ENCODE measurements around the gene PNPLA7. TPM values are rescaled to one million over a fixed set of nuclear protein-coding genes. Genes with fewer than 3 reads are reported as not detected.
A peak's percentile ranks its signal among the peaks of the same experiment; 100 is the strongest.

Gene PNPLA7
- total RNA-seq, 1 experiment from 2014 or later = 0.90 TPM

DNA sequence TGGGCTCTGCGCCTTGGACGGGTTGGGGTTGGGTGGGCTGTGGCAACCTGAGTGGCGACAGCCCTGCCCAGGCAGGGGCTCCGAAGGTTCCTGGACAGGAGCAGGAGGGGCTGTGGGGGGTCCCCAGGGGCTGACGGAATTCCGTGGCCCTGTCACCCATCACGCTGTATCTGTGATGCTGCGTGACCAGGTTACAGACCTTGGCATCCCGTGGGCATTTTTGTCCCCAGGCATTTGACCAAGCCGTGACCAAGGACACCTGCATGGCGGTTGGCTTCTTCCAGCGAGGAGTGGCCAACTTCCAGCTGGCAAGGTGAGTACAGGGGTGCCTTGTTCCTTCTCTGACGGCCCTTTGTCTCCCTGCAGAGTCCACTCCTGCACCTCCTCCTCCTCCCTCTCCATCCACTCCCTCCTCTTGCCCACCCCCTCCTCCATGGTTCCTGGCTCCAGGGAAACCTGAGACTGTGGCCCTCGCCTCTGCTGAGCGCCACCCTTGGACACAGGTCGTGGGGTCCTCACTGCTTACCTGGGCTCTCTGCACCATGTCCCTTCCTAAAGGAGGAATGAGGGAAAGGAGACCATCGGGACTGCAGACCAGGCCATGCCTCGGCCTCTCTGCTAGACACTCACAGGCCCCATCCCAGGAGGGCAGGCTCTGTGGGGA, 124.1 kb downstream of the PNPLA7 start:
- Histone ChIP-seq H3K27me3 (replicated peaks; ENCODE audit: insufficient read depth, low read depth, low read length, poor library complexity) (no peaks in the 10 kb centered on the region), H3K9me3 (ENCODE audit: low read depth, low read length, poor library complexity, severe bottlenecking) (no peaks in the 10 kb centered on the region), H3K27ac (ENCODE audit: low read depth, low read length, poor library complexity, severe bottlenecking) (no peak overlapping the region), H3K4me1 (ENCODE audit: insufficient read depth, low read length, poor library complexity, severe bottlenecking) (no peaks in the 10 kb centered on the region), H3K4me3 (ENCODE audit: low read depth, low read length, poor library complexity, severe bottlenecking) (no peak overlapping the region), H3K36me3 (ENCODE audit: insufficient read depth, low read length, poor library complexity, severe bottlenecking) (no peaks in the 10 kb centered on the region)
- intact Hi-C loops (cut with micrococcal nuclease; ENCODE audit: unreplicated experiment) = no loop called here
- no peak for DNase-seq (ENCODE audit: low spot score)
- ChIA-PET POLR2A (ENCODE audit: low non-redundant PET) (no interaction called here), CTCF (no interaction called here)
- no peak for TF ChIP-seq EZH2 (IDR thresholded peaks at IDR 0.05; ENCODE audit: borderline replicate concordance, low read depth, low read length, poor library complexity, severe bottlenecking)
- TF ChIP-seq, protein P1, sequence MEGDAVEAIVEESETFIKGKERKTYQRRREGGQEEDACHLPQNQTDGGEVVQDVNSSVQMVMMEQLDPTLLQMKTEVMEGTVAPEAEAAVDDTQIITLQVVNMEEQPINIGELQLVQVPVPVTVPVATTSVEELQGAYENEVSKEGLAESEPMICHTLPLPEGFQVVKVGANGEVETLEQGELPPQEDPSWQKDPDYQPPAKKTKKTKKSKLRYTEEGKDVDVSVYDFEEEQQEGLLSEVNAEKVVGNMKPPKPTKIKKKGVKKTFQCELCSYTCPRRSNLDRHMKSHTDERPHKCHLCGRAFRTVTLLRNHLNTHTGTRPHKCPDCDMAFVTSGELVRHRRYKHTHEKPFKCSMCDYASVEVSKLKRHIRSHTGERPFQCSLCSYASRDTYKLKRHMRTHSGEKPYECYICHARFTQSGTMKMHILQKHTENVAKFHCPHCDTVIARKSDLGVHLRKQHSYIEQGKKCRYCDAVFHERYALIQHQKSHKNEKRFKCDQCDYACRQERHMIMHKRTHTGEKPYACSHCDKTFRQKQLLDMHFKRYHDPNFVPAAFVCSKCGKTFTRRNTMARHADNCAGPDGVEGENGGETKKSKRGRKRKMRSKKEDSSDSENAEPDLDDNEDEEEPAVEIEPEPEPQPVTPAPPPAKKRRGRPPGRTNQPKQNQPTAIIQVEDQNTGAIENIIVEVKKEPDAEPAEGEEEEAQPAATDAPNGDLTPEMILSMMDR (conservative IDR thresholded peaks at IDR 0.05; ENCODE audit: low read depth, low read length) = no peak
- BruUV-seq (replicated peaks) = no TSS peak

DNA sequence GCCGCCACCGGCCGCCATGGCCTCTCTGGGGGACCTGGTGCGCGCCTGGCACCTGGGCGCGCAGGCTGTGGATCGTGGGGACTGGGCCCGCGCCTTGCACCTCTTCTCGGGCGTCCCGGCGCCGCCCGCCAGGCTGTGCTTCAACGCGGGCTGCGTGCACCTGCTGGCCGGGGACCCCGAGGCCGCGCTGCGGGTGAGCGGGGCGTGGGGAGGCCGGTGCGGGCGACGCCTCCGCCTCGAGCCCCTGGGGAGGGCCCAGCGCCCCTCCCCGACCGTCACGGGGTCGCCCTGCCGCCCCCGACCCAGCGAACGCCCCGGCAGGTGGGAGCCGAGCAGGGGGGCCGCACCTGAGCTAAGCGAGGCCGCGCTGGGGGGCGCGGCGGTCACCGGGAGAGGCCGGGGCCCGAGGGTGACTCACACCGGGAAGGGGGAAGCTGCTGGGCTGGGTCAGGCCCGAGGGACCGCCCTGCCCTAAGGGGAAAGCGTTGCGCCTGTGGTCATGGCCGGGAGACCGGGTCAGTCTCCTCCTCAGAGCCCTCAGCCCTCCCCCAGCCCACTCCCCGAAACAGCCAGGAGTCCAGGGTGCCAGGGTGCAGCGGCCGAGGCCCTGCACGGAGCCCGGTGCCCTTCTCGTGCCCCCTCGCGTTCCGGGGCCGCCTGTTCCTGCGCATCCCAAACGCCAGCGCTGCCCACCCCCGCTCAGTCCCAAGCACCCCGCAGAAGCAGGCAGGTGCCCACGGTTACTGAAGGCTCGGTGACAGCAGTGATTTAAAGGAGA, 126.5 kb downstream of the PNPLA7 start:
- intact Hi-C loops (cut with micrococcal nuclease; ENCODE audit: unreplicated experiment) = no loop called here
- POLR2A ChIA-PET (ENCODE audit: low non-redundant PET) = no interaction called here

More for the DNA sequence above, 126.5 kb downstream of the PNPLA7 start:
- Histone ChIP-seq H3K27me3 (replicated peaks; ENCODE audit: insufficient read depth, low read depth, low read length, poor library complexity) (no peaks in the 10 kb centered on the region), H3K4me3 (ENCODE audit: low read depth, low read length, poor library complexity, severe bottlenecking) (peak overlapping the region; percentile 97), H3K36me3 (ENCODE audit: insufficient read depth, low read length, poor library complexity, severe bottlenecking) (no peaks in the 10 kb centered on the region), H3K4me1 (ENCODE audit: insufficient read depth, low read length, poor library complexity, severe bottlenecking) (no peaks in the 10 kb centered on the region), H3K9me3 (ENCODE audit: low read depth, low read length, poor library complexity, severe bottlenecking) (no peaks in the 10 kb centered on the region), H3K27ac (ENCODE audit: low read depth, low read length, poor library complexity, severe bottlenecking) (no peak overlapping the region)
- no TSS peak for BruUV-seq (replicated peaks)
- DNase-seq (ENCODE audit: low spot score) = no peak
- TF ChIP-seq, protein P1 (conservative IDR thresholded peaks at IDR 0.05; ENCODE audit: low read depth, low read length) = no peak
- no peak for TF ChIP-seq EZH2 (IDR thresholded peaks at IDR 0.05; ENCODE audit: borderline replicate concordance, low read depth, low read length, poor library complexity, severe bottlenecking)
- CTCF ChIA-PET = interaction anchor here (0.7 to 1.1 kb wide), 4 partner anchors 22 to 1291 kb away, joined by 4 to 11 read pairs (median 6); no protein-coding TSS in a partner anchor
